HG03432 (cell line): ENCODE results near the gene CLIC4.

Experiments used
- ATAC-seq: cut with Tn5 transposase; IDR thresholded peaks from one replicate; pipeline ENCODE4 v1.9.1; 2021; ENCODE audit warnings: mild to moderate bottlenecking, moderate library complexity; ENCODE audit not compliant: unreplicated experiment

CLIC4 gene

DNA sequence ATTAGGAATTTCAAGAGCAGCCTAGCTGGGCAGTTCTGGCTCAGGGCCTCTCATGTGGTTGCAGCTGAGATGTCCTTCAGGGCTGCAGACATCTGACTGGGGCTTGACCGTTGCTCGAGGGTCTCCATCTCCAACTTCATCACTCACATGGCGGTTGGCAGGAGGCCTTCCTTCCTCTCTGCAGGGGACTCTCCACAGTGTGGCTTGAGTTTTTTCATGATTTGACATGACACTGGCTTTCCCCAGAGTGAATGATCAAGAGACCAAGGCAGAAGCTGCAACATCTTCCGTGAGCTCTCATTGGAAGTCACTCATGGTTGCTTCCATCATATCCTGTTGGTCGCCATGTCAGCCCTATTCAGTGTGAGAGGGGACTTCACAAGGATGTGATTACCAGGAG lies 110.2 kb downstream of the CLIC4 start:
- ATAC-seq, result no peak

DNA sequence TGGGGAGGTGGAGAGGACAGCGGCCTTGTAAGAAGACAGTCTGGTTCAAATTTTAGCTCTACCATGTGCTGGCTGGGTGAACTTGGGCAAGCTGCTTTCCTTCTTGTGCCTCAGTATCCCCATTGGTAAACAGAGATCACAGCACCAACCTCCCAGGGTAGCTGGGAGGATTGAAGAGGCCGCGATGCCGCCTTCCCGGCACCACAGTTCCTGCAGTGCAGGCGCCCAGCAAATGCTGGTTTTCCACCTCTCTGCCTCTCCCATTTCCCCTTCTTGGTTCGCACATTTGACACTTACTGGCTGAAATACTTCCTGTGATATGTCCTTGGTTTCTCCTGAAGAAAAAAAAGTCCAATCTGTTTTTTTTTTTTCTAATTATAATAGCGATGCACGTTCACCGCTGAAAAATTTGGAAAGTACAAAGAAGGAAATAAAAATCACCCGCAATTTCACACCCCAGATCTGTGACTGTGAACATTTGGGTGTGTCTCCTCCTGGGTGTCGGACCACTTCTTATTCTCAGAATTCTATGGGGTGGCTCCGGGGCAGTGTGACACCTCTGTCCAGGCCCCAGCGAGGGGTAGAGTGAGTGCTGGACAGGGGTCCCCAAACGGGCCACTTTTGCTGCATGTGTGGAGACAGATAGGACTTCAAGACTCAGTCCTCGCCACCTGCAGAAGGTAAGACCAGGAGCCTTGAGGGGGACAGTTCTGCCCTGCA lies 111.7 kb downstream of the CLIC4 start:
- ATAC-seq, result no peak

DNA sequence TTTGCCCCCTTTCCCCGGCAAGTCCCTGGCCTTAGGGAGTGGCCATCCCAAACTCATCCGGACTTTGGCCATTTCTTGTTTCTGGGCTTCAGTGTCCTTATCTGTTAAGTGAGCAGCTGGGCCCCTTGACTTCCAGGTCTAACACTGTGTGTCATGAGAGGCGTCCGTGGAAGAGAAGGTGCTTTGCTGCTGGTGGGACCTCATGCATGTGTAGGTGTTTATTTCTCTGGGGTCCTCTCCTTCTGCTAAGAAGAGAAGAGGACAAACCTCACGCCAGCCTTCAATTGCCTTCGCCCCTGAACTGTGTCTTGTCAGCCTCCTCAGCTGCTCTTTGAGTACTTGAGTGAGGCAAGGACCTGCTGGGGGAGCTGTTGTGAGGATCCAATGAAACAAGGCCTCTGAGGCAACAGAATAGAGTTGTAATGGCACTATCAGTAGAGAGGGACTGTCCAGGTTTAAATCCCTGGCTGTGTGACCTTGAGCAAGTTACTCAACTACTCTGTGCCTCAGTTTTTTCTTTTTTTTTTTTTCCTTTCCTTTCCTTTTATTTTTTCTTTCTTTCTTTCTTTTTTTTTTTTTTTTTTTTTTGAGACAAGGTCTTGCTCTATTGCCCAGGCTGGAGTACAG lies 112.4 kb downstream of the CLIC4 start:
- ATAC-seq, result no peak

DNA sequence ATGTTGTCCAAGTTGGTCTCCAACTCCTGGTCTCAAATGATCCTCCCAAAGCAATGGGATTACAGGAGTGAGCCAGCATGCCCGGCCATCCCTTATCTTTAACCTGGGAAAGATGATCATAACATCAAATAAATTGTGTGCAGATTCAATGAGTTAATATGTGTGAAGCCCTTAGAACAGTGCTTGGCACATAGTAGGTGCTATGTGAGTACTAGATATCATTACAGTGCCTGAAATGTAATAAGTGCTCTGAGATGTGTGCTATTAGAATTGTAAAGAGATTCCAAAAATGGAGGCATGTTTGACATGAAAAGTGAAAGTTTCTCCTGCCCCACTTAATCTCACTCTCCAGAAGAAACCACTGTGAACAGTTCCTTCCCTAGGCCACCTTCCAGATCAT lies 113.0 kb downstream of the CLIC4 start:
- no peak for ATAC-seq

DNA sequence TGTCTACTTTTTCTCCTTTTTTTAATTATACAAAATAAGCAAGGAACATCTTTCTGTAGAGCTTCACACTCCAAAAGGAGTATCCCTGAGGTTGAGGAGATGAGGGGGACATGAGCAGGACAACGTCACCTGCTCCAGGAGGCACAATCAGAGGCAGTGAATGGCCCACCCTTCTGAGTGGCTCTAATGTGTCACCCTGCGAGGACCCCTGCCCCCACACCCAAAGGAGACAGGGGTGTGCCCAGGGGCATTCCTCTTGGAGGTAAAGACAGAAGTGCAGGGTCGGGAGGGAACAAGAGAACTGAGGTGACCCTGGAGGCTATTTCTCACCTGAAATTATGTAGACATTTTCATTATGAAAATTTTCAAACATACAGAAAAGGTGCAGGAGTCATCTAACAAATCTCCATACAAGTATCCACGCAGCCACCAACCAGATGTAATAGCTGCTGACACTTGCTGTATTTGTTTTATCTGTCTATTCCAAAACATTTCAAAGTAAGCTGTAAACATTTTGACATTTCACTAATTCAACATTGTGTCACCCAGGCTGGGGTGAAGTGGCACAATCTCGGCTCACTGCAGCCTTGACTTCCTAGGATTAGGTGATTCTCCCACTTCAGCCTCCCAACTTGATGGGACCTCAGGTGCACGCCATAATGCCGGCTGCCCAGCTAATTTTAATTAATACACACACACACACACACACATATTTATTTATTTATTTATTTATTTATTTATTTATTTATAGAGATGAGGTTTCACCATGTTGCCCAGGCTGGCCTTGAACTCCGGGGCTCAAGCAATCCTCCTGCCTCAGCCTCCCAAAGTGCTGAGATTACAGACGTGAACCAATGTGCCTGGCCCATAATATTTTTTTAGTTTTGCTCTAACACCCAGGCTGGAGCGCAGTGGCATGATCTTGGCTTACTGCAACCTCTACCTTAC lies 114.1 kb downstream of the CLIC4 start:
- no peak for ATAC-seq

DNA sequence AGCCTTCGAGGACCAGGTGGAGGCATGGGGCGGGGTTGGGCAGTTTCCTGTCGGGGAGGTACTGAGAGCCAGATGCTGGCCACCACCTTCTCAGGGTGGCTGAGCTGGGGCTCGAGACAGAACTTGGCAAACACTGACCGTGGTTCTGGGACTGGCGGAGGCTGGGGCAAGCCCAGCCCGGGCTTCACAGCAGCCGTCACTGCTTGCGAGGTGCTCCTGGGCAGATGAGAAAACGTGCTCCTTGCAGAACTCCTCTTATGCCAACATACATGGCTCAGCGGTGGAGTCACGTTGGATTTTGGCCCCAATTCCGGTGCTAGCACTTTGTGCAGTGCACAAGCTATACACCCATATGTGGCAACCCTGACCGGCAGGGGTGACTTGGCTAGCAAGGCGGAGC lies 115.6 kb downstream of the CLIC4 start:
- no peak for ATAC-seq

DNA sequence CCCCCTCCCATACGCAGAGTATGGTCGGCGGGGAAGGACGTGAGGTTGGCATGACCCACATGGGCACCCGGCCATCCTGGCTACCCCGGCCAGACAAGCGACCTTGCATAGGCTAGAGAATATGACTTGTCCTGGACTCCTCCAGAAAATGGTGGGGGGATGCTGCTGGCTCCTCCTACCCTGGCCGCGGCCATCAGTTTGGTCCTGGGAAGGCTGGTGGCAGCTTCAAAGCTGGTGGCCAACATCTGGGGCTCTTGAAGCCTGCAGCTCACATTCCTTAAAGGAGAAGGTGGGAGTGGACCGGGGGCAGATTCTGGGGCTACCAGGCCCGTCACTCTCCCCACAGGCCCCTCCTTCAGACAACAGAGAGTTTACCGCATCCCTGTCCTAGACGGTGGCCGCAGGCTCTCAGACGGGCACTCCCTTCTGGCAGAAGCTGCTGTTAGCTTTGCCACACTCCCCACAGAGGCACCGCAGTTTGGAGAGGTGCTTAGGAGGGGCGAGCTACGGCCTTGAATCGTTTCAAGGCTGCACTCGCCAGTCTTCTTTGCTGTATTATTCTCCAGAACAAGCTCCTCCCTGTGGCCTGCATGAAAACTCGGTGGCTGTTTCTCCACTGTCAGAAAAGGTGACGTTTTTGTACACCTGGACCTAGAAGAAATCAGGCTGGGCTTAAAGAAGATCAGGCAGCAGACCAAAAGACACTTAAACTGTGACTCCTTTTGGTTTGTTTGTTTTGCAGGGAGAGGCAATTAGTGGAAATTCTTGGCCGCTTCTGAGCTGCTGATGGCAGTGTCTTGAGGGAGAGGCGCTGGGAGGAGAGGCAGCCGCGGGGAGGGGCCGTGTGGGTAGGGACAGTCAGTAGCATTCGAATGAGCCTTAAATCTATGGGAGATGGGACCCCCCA lies 116.8 kb downstream of the CLIC4 start:
- ATAC-seq, result no peak

DNA sequence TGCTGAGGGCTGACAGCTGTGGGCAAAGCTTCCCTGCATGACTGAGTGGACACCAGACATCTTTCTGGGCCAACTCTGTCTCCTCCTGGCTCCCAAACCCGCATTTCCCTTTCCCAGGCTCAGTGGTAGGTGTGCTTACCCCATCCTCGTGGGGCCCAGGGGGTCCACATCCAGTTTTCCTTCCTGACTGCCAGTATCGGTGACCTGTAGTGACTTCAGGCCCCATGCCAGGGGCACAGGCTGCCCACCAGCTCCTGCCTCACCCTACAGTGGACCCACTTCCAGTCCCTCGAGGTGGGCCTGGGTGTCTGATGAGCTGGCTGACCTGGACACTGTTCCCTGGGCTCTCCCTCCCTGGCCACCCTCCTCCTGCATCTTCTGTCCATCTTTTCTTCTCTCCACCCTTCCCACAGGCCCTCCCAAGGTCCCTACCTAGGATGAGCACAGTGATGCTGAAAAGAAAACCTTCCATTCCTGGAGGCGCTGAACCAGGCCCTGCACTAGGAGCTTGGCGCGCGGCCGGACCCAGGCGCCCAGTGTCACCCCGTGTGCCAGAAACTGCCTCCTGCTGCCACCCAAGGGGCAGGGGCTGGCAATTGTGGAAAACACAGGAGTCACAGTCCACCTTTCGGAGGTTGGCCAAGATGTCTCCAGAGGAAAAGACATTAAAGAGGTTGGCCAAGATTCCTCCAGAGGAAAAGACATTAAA lies 117.7 kb downstream of the CLIC4 start:
- ATAC-seq, result no peak

DNA sequence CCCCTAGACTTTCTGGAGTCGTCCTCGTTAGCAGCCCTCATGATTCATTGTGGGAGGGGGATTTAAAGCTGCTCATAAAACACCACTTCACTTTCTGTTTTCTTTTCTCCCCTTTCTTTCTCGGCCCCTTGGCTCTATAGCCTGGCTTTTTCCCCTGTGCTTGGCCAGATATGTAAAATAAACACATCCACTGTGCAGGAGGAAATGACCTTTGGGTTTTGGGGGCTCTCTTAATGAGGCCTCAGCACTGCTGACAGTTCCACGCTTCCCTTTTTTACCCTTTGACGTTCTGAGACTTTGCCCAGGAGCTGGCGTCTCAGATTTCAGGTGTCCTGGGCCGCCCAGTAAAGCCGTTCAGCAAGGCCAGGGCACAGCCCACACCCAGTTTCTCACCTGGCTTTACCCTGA lies 119.1 kb downstream of the CLIC4 start:
- no peak for ATAC-seq

DNA sequence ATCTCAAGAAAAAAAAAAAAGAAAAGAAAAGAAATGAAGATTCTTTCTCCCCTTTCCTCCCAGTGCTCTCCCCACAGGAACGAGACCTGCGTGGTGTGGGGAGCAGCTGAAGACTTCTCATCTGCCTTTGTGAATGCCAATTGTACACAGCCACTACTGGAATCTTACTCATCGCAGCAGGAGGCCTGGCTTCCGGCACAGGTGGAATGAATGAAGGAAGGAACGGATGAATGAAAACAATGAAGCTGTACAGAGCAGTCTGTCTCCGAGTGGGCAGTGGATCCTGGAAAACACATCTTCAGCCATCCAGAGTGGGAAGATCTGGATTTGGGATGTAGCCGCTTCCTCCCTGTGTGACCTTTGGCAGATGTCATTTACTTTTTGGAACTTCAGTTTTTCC lies 119.9 kb downstream of the CLIC4 start:
- ATAC-seq, result no peak

DNA sequence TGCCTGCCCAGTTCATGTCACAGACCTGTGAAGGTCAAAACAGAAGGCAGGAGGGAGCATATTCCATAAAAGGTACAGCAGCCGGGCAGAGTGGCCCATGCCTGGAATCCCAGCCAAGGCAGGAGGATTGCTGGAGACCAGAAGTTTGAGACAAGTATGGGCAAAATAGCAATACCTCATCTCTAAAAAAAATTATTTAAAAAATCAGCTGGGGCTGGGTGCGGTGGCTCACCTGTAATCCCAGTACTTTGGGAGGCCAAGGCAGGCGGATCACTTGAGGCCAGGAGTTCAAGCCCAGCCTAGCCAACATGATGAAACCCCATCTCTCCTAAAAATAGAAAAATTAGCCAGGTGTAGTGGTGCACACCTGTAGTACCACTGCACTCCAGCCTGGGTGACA lies 120.3 kb downstream of the CLIC4 start:
- no peak for ATAC-seq

DNA sequence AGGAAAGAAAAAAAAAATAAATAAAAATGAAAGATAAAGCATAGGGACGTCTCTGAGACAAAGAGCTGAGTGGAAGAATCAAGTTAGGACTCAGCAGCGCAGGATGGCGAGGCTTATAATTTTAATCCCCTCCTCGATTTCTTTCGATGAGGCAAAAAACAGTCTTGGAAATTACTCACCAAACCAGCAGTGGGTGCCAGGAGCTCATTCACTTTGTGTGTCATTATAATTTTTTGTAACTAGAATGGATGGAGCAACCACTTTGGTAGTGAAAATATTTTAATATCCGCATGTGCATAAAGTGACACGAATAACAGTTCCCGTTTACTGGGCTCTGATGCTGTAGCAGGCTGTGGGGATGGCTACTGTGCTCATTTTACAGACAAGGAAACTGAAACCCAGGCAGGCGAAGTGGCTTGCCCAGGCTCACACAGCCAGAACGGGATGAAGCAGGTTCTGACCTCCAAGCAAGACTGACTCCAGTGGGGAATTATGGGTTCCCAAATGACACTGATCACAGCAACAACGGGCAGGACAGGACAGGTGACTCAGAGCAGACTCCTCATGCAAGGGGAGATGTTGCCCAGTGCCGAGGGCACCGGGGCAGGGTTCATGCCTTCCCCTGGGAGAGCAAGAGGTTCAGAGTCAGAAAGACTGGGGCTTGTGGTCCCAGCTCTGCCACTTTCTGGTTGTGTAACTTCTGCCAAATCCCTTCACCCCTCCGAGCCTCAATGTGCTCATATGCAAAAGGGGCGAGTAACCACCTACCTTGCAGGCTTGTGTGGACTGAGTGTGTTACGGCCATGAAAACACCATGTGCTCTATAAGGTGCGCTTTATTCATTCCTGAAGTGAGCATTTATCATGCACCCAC lies 121.2 kb downstream of the CLIC4 start:
- no peak for ATAC-seq

DNA sequence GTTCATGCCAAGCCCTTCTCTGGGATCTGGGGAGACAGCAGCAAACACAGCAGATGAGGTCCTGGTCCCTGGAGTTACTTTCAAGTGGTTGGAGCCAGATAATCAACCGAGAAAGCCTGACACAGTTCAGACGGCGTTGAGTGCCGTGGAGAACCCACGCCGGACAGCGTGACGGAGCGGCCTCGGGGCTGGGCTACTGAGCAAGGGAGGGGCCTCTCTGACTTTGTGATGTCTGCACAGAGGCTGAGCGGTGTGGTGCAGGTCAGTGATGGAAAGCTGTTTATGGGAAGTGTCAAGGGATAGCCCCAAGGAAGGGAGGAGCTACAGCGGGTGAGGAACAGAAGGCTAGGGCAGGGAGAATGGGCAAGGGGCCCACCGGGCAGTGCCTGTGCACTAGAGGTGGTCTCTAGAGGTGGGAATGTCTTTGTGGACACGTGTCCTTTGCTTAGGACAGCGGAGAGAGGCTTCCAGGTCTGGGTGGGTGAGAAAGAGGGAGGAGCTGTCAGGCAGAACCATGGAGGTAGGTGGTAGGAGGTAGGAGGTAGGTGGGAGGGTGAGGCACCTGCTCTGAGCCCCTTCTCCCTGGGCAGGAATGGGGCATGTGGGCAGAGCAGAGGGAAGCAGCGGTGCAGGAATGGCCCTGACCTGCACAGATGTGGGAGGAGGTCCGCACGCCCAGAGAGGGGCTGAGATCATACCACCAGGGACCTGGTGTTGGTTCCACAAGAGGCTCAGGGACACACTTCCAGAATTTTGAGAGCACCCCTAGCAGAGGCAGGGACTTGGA lies 122.0 kb downstream of the CLIC4 start:
- no peak for ATAC-seq

DNA sequence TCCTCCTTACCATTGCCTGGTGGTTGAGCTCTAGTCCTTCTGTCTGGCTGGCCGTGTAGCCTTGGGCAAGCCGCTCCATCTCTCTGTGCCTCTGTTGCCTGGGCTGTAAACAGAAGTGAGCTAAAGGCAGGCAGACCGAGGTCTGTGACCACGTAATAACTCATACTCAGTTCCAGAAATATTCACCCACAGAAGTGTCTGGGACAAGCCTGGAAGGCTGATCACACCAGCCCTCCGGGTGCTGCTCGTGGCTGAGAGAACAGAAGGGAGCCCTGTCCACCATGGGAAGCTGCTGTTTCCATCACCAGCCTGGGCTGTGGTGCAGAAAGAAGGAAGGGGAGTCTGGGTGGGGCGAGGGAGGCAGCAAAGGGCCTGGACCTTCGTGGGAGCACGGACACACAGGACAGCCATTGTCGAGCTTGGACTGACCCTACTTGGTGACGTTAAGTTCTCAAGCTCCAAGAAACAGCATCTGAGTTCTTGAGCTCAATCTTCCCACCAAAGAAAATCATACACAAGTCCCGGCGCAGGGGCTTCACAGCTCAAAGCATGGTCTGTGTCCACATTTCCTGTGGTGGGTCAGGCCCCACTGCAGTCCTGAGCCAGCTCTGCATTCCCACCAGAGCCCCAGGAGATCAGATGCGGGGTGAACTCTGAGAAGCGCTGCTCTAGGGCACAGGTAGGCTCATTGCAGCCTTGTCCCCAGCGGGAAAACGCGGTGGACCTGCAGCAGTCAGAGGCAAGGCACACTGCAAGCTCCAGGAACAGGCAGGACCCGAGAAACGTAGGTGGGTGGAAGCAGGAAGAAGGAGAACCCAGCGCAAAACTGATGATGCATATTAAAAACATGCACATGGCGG lies 123.0 kb downstream of the CLIC4 start:
- no peak for ATAC-seq

DNA sequence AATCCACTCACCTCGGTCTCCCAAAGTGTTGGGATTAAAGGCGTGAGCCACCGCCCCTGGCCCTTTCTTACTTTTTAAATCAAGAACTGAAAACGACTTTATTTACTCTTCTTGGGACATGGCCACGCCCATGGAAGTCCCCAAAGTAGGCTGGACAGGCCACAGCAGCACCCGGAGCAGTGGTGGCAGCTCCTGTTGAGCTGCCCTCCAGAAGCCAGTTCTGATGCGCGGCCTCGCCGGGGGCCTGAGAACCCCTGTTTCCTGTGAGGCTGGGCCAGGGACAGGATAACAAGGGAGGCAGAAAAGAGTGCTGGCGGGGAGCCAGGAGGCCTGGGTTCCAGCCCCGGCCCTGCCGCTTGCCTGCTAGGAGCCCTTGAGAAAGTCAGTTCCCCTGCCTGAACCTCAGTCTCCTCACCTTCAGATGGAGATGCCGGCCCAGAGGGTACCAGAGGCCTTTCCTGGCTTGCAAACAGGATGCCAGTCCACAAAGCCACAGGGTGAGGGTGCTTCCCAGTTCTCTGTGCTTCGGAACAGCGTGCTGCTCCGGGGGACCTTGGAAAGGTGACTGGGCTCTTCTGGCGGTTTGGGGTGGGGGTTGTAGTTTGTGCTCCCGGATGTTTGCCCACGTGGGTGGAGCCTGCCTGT lies 125.4 kb downstream of the CLIC4 start:
- no peak for ATAC-seq

DNA sequence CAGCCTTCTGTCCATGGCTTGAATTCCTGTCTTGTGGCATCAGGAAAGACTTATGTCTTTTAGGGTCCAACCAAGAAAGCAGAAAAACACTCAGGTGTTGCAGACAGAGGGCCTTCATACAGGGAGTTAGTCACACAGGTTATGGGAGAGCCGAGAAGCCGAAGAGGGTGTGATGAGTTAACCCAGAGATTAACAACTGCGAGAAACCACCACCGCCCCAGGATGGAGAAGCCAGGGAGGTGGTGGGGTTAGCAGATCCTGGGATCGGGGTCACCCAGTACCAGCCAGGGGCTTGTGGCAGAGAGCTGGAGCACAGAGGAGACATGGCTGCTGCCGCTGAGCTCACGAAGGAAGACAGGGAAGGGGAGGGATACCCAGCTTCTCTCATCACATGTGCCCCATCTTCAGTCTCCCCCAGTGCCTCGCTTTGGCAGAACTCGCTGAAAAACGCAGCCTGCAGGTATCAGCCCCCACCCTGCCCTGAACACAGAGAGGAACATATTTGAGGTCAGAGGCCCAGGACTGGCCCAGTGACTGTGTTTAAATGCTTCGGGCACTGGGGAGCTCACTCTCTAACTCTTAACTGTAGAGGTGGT lies 126.2 kb downstream of the CLIC4 start:
- no peak for ATAC-seq
